IMR-90 (cell line): Measurements from ENCODE around the gene SPAG16. TPM values are rescaled to one million over a fixed set of nuclear protein-coding genes. Genes with fewer than 3 reads are reported as not detected.

Experiments used
- ATAC-seq: fragments of 200-7000 bp; cut with Tn5 transposase; 2 replicates; pipeline ENCODE4 v1.9.1; 2020; ENCODE audit warnings: low read depth, mild to moderate bottlenecking, moderate library complexity
- BruUV-seq: library from RNA; stranded (reverse); fragments of 400-500 nt; replicated peaks from 2 replicates; lab custom pipeline; 2021; lab: Mats Ljungman, UMichigan
- CTCF ChIA-PET: fragments of 300-600 bp; formaldehyde crosslinking; extraction: SDS; loops from one replicate; lab custom pipeline; 2021; ENCODE audit warnings: antibody characterized with exemption; lab: Yijun Ruan, JAX
- POLR2A ChIA-PET: fragments of 300-600 bp; sonication (Branson Sonifier 250); formaldehyde crosslinking; loops from one replicate; lab custom pipeline; 2022; ENCODE audit warnings: antibody characterized with exemption; ENCODE audit not compliant: unreplicated experiment; lab: Charles Lee
- DNase-seq: peaks from one replicate; pipeline ENCODE4 v3.0.0; 2013
- H2AFZ ChIP-seq: replicated peaks from 2 replicates; pipeline ENCODE3; 2013; ENCODE audit warnings: low read length, mild to moderate bottlenecking; ENCODE audit not compliant: poor library complexity
- H2AK5ac ChIP-seq: 2 replicates; pipeline ENCODE4 v1.6.1; 2013; ENCODE audit warnings: low read depth, low read length, inconsistent platforms
- H2AK9ac ChIP-seq: replicated peaks from 2 replicates; pipeline ENCODE3; 2013; ENCODE audit warnings: mild to moderate bottlenecking, low read depth, low read length, moderate library complexity; ENCODE audit not compliant: poor library complexity
- H2BK120ac ChIP-seq: 2 replicates; pipeline ENCODE4 v1.6.1; 2013; ENCODE audit warnings: low read depth, low read length, inconsistent platforms
- H2BK15ac ChIP-seq: 3 replicates; pipeline ENCODE4 v1.6.1; 2013; ENCODE audit warnings: low read depth, low read length, inconsistent platforms
- H2BK20ac ChIP-seq: 2 replicates; pipeline ENCODE4 v1.6.1; 2013; ENCODE audit warnings: low read depth, mild to moderate bottlenecking, inconsistent platforms, low read length, moderate library complexity
- H2BK5ac ChIP-seq: 2 replicates; pipeline ENCODE4 v1.6.1; 2013; ENCODE audit warnings: mild to moderate bottlenecking, low read depth, low read length, inconsistent platforms; ENCODE audit not compliant: poor library complexity, severe bottlenecking
- H3K14ac ChIP-seq: replicated peaks from 2 replicates; pipeline ENCODE4 v1.6.1; 2013; ENCODE audit warnings: low read depth, low read length, inconsistent platforms
- H3K18ac ChIP-seq: 2 replicates; pipeline ENCODE4 v1.6.1; 2013; ENCODE audit warnings: low read depth, low read length, control low read depth
- H3K23ac ChIP-seq: 2 replicates; pipeline ENCODE4 v1.6.1; 2013; ENCODE audit warnings: low read depth, low read length, inconsistent platforms
- H3K27ac ChIP-seq: 2 replicates; pipeline ENCODE4 v1.5.1; 2013; ENCODE audit warnings: mild to moderate bottlenecking, control low read depth, low read length; ENCODE audit not compliant: insufficient read depth
- H3K27me3 ChIP-seq: 2 replicates; pipeline ENCODE4 v1.6.1; 2013; ENCODE audit warnings: low read length; ENCODE audit not compliant: control insufficient read depth, insufficient read depth
- H3K36me3 ChIP-seq: 2 replicates; pipeline ENCODE4 v1.6.1; 2013; ENCODE audit warnings: low read length, mixed read lengths; ENCODE audit not compliant: control insufficient read depth, insufficient read depth
- H3K4ac ChIP-seq: 2 replicates; pipeline ENCODE4 v1.6.1; 2013; ENCODE audit warnings: low read depth, low read length, inconsistent platforms
- H3K4me1 ChIP-seq: 2 replicates; pipeline ENCODE4 v1.6.1; 2013; ENCODE audit warnings: low read length, mixed read lengths; ENCODE audit not compliant: control insufficient read depth, insufficient read depth
- H3K4me2 ChIP-seq: 2 replicates; pipeline ENCODE4 v1.6.1; 2013; ENCODE audit warnings: low read depth, mild to moderate bottlenecking, control low read depth, low read length, moderate library complexity
- H3K4me3 ChIP-seq: 2 replicates; pipeline ENCODE4 v1.5.1; 2013; ENCODE audit warnings: low read depth, mild to moderate bottlenecking, control low read depth, low read length, moderate library complexity; ENCODE audit not compliant: insufficient read depth
- H3K56ac ChIP-seq: 2 replicates; pipeline ENCODE4 v1.6.1; 2013; ENCODE audit warnings: low read length, inconsistent platforms; ENCODE audit not compliant: insufficient read depth; ENCODE audit errors: extremely low read depth
- H3K79me1 ChIP-seq, 2 experiments: 2 replicates each; pipeline ENCODE4 v1.6.1; 2013; ENCODE audit warnings: low read length in 2 of 2, inconsistent platforms in 1 of 2, low read depth in 1 of 2
- H3K9ac ChIP-seq: 2 replicates; pipeline ENCODE4 v1.6.1; 2013; ENCODE audit warnings: low read depth, low read length, control low read depth
- H3K9me1 ChIP-seq: 2 replicates; pipeline ENCODE4 v1.6.1; 2013; ENCODE audit warnings: low read length, inconsistent platforms; ENCODE audit not compliant: insufficient read depth
- H3K9me3 ChIP-seq: 2 replicates; pipeline ENCODE4 v1.6.1; 2013; ENCODE audit warnings: low read length; ENCODE audit not compliant: control insufficient read depth, insufficient read depth
- H4K20me1 ChIP-seq: 2 replicates; pipeline ENCODE4 v1.6.1; 2013; ENCODE audit warnings: low read length, inconsistent platforms; ENCODE audit not compliant: insufficient read depth
- H4K5ac ChIP-seq: 2 replicates; pipeline ENCODE4 v1.6.1; 2013; ENCODE audit warnings: mild to moderate bottlenecking, low read depth, low read length, control low read depth
- H4K8ac ChIP-seq, 2 experiments: 2 replicates each; pipeline ENCODE4 v1.6.1; 2013; ENCODE audit warnings: low read depth in 2 of 2, low read length in 2 of 2, control low read depth in 1 of 2, inconsistent platforms in 1 of 2
- H4K91ac ChIP-seq: 2 replicates; pipeline ENCODE4 v1.6.1; 2013; ENCODE audit warnings: low read depth, low read length, inconsistent platforms; ENCODE audit not compliant: insufficient read depth
- CEBPB ChIP-seq: IDR thresholded peaks from 2 replicates; pipeline ENCODE4 v1.6.1; 2012; ENCODE audit warnings: low read depth, low read length, improper control_type of control experiment
- CTCF ChIP-seq: conservative IDR thresholded peaks from 2 replicates; pipeline ENCODE4 v1.5.1; 2012; ENCODE audit warnings: mild to moderate bottlenecking, low read depth, low read length, improper control_type of control experiment
- FOS ChIP-seq: fragments of 150-350 bp; IDR thresholded peaks from 2 replicates; pipeline ENCODE4 v1.6.1; 2016; ENCODE audit warnings: low read depth, low read length
- MXI1 ChIP-seq: IDR thresholded peaks from 2 replicates; pipeline ENCODE4 v1.6.1; 2012; ENCODE audit warnings: low read depth, mild to moderate bottlenecking, low read length, moderate library complexity, borderline replicate concordance
- POLR2A ChIP-seq: IDR thresholded peaks from 2 replicates; pipeline ENCODE4 v1.6.1; 2012; ENCODE audit warnings: mild to moderate bottlenecking, low read depth, low read length
- RFX5 ChIP-seq: IDR thresholded peaks from 2 replicates; pipeline ENCODE4 v1.8.0; 2012; ENCODE audit warnings: low read depth, mild to moderate bottlenecking, low read length, moderate library complexity
- SMC3 ChIP-seq: fragments of 150-350 bp; IDR thresholded peaks from 2 replicates; pipeline ENCODE4 v1.6.1; 2016; ENCODE audit warnings: low read depth, mild to moderate bottlenecking, antibody characterized with exemption, low read length, moderate library complexity
- WGBS, 2 experiments: methylation state at CpG; one replicate each; pipeline versions ENCODE4 v1.1.5 to v1.1.7; 2013; ENCODE audit warnings: missing lambda C conversion rate in 2 of 2; ENCODE audit not compliant: insufficient read length in 1 of 2; ENCODE audit errors: extremely low coverage in 2 of 2; 5-methylcytosine and 5-hydroxymethylcytosine counted together
- dilution Hi-C: fragments of 300-500 bp; cut with HindIII; formaldehyde crosslinking; loops from one replicate; pipeline ENCODE4 v1.14.3; 2018; ENCODE audit warnings: low sequenced_read_pairs; ENCODE audit not compliant: unreplicated experiment
- in situ Hi-C: fragments of 300-500 bp; cut with MboI; formaldehyde crosslinking; loops from 3 replicates; pipeline ENCODE4 v1.14.3; 2019; ENCODE audit warnings: low sequenced_read_pairs, inconsistent platforms, mixed read lengths
- intact Hi-C: fragments of 100-400 bp; cut with micrococcal nuclease; formaldehyde crosslinking; loops from 2 replicates; pipeline ENCODE4 v1.10.0; 2022
- polyA plus RNA-seq, 3 experiments: library from polyadenylated mRNA; depleted of rRNA; stranded (reverse); fragments of >200 nt; gene quantifications; 2 replicates each; pipeline ENCODE4 v1.2.3, GENCODE V29; 2012; ENCODE audit warnings: low replicate concordance in 1 of 3
- total RNA-seq: library from RNA; depleted of rRNA; stranded (reverse); fragments of >200 nt; gene quantifications from 2 replicates; pipeline ENCODE4 v1.2.3, GENCODE V29; 2012
- TF ChIP-seq, protein P1 (sequence below): fragments of 150-350 bp; IDR thresholded peaks from 2 replicates; pipeline ENCODE4 v1.6.1; 2017; ENCODE audit warnings: mild to moderate bottlenecking, antibody characterized with exemption, low read length, low read depth

Gene SPAG16
- total and polyA plus RNA-seq, 2 of the 4 experiments (the other 2 are of a cell fraction): 7.3 to 13.5 TPM

- no peak overlapping the region for H2BK15ac ChIP-seq
- no peaks in the 10 kb centered on the region for H3K4me1 ChIP-seq
- no peak overlapping the region for H2AK5ac ChIP-seq
- H2AK9ac ChIP-seq: no peak overlapping the region
- no peak overlapping the region for H4K91ac ChIP-seq
- CTCF ChIA-PET: no interaction called here
- no peak overlapping the region for H2AFZ ChIP-seq
- BruUV-seq: no TSS peak
- H3K18ac ChIP-seq: no peak overlapping the region
- no peaks in the 10 kb centered on the region for H3K27me3 ChIP-seq
- in situ Hi-C loops (no loop called here), intact Hi-C loops (no loop called here), dilution Hi-C loops (no loop called here)
- no peak for ATAC-seq
- no peak overlapping the region for H4K8ac ChIP-seq
- peak; percentile 7 for DNase-seq
- H2BK5ac ChIP-seq: no peak overlapping the region
- H2BK120ac ChIP-seq: 0 out of 2 replicates have a peak overlapping the region, but pooled peaks have one; percentile 2
- no peak overlapping the region for H3K4me3 ChIP-seq
- H3K27ac ChIP-seq: no peak overlapping the region
- no peak overlapping the region for H2BK20ac ChIP-seq
- H3K14ac ChIP-seq: no peak overlapping the region
- no peaks in the 10 kb centered on the region for H4K20me1 ChIP-seq
- H4K5ac ChIP-seq: no peak overlapping the region
- no peak overlapping the region for H3K9ac ChIP-seq
- no peak overlapping the region for H3K23ac ChIP-seq
- WGBS, 2 experiments: 40% methylated on average over 1 of the region's 2 CpGs; no CpG with 5 or more reads in 1 of the 2 experiments
- no peak for TF ChIP-seq CEBPB
- no peak for TF ChIP-seq FOS
- no peak for TF ChIP-seq POLR2A
- no peak for TF ChIP-seq MXI1
- no peak for TF ChIP-seq RFX5
- TF ChIP-seq, protein P1, sequence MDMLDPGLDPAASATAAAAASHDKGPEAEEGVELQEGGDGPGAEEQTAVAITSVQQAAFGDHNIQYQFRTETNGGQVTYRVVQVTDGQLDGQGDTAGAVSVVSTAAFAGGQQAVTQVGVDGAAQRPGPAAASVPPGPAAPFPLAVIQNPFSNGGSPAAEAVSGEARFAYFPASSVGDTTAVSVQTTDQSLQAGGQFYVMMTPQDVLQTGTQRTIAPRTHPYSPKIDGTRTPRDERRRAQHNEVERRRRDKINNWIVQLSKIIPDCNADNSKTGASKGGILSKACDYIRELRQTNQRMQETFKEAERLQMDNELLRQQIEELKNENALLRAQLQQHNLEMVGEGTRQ: no peak
- TF ChIP-seq CTCF: no peak
- no peak for TF ChIP-seq SMC3
- H3K36me3 ChIP-seq: no peaks in the 10 kb centered on the region
- no peak overlapping the region for H3K4me2 ChIP-seq
- H3K9me1 ChIP-seq: no peaks in the 10 kb centered on the region
- POLR2A ChIA-PET: no interaction called here
- H3K79me1 ChIP-seq: no peaks in the 10 kb centered on the region
- H3K4ac ChIP-seq: no peak overlapping the region
- no peaks in the 10 kb centered on the region for H3K9me3 ChIP-seq
- no peak overlapping the region for H3K56ac ChIP-seq
These were observed 145.3 kb downstream of the SPAG16 start for GRCh38 chr2:213429516-213429915.
